NOMO-1 treated with DMSO at 0.1 percent for 48 hours (cell line): Measurements from ENCODE around the gene LPCAT1.
"Not testable (repeated sequence)": the region's sequence is repeated elsewhere in the genome, so short reads cannot be mapped to it uniquely, and the experiment has no call there.

Experiments used
- DNase-seq: peaks from one replicate; lab custom pipeline; 2025; ENCODE audit not compliant: unreplicated experiment; lab: John Stamatoyannopoulos, UW

Gene LPCAT1

DNA sequence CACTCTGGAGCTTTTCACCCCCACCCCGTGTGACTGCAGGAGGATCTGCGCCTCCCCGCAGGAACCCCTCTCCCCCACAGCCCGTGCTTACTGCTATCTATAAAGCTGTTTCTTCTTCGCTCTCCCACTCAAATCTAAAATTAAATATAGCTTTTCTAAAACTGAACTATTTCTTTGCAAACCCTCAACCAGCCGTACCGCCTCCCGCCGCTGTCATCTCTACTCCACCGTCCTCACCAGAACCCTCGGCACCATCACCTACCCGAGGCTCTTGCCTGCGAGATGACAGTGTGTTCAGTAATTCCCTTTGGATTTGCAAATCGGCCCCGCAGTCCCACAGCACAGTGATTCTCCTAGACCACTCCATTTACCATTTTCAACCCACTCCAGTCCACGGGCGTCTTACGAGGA is 13.6 kb downstream of the LPCAT1 start:
- DNase-seq = no peak

GRCh38 chr5:1509346-1510085 is 14.2 kb downstream of the LPCAT1 start:
- no peak for DNase-seq

DNA sequence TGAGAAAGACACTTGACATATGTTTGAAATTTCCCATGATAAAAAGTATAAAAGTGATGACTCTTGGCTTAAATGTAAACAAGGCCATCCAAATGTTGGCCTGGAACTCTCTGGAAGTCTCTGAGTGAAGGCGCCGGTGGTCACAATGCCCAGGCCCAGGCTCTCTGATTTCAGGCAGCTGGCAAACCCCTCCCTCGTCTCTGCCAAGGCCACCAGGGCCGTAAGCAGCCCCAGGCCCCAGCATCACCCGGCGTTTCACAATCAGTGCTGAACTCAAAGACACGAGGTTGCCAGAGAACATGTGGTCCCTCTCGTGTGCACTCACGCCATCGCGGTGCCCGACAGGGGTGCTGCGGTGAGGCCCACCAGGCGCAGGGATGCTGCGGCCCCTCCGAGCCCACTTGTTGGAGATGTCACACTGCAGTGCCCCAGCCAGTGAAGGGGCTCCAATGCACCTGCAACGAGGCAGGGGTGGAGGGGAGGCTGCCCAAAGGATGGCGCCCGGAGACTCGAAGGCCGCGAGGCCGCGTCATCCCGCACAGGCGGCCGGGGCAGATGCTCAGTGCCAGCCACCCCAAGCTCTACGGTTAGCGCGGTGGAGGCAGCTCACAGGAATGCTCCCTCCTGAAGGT is 15.0 kb downstream of the LPCAT1 start:
- DNase-seq = no peak

DNA sequence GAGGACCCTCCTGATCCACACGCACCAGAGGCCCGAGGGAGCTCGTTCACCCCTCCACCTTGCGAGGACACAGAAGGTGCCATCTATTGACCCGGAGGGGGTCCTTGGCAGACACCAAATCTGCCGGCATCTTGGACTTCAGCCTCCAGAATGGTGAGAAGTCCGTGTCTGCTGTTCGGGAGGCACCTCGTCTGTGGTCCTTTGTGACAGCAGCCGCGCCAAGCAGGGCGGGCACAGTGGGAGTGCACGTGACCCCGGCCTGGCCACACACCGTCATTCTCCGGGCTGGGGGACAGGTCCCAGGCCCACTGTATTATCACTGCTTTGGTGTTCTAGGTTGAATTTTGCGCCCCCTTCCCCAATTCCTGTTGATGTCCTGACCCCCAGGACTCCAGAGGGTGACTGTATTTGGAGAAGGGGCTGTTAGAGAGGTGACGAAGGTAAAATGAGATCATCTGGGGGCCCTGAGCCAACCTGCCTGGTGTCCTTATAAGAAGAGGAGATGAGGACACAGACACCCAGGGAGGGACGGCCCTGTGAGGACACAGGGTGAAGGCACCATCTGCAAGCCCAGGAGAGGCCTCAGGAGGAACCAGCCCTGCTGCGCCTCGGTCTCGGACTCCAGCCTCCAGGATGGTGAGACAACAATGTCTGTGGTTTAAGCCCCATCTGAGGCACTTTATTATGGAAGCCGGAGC is 15.7 kb downstream of the LPCAT1 start:
- DNase-seq = no peak

- no peak for DNase-seq
Observed at GRCh38 chr5:1507457-1507856, 16.3 kb downstream of the LPCAT1 start.

- no peak for DNase-seq
Observed at GRCh38 chr5:1507014-1507375, 16.8 kb downstream of the LPCAT1 start.

DNA sequence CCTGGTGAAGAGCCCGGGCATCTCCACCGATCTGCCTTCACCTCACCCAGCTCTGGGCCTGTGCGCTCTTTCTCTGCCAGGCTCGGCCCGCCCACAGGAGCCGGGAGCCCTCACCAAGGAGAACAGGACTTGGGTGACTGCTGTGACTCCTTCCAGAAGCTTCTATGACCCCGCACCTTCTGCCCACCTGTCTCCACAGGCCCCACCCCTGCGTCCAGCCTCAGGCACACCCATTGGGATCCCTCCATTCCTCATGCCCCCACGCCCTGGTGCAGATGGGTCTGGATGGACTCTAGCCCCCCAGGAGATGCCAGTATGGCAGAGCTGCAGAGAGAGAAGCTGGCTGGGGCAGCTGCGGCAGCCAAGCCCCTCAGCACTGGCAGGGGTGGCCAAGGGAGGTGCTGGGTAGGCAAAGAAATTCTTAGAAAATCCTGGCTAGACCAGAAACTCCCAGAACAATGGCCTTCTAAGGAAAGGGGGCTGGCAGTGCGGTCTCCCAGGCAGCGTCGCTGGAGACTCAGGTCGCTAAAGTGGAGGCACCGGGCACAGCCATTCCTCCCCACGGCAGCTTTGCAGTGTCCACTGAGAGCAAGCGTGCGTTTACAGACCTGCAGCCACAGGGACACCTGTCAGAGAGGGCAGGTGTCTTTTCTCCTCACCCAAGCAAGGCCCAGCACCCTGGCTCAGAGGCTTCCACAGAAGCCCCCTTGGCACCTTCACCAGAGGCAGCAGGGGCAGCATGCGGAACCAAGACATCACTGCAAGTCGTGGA is 17.3 kb downstream of the LPCAT1 start:
- DNase-seq = no peak

DNA sequence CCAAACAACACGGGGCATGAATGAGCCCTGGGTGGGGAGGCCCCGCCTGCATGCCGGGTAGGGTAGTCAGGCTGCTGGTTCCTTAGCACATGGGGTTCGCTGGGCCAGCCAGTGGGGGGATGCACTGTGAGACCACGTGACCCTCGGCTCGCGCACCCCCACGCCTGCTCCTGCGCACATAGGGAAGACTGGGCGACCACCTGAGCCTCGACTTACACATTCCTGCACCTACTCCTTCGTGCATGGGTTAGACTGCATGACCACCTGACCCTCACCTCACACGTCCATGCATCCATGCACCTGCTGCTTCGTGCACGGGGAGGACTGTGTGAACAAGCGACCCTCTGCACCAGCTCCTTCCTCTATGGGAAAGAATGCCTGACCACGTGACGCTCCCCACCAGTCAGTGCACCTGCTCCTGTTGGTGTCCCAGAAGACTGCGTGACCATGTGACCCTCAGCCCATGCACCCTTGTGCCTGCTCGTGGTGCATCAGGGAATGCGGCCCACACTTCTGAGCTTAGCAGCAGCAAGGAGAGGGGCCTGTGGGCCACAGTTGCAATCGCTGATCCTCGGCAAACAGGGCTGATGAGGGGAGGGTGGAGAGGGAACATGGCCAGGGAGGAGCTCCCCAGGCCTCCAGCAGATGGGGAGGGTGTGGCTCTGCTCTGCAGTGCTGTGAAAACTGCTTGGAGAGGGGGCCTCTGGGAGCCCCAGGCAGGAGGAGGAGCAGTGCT is 18.1 kb downstream of the LPCAT1 start:
- no peak for DNase-seq

DNA sequence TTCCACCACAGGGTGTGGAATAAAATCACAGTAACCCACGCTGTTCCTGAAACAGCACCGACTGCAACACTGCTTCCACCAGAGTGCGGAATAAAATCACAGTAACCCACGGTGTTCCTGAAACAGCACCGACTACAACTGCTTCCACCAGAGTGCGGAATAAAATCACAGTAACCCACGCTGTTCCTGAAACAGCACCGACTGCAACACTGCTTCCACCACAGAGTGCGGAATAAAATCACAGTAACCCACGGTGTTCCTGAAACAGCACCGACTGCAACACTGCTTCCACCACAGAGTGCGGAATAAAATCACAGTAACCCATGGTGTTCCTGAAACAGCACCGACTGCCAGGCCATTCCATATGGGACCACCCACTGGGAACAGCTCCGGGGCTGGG is 18.7 kb downstream of the LPCAT1 start:
- not testable (repeated sequence) for DNase-seq

- no peak for DNase-seq
Observed at GRCh38 chr5:1504617-1505016, 19.1 kb downstream of the LPCAT1 start.

DNA sequence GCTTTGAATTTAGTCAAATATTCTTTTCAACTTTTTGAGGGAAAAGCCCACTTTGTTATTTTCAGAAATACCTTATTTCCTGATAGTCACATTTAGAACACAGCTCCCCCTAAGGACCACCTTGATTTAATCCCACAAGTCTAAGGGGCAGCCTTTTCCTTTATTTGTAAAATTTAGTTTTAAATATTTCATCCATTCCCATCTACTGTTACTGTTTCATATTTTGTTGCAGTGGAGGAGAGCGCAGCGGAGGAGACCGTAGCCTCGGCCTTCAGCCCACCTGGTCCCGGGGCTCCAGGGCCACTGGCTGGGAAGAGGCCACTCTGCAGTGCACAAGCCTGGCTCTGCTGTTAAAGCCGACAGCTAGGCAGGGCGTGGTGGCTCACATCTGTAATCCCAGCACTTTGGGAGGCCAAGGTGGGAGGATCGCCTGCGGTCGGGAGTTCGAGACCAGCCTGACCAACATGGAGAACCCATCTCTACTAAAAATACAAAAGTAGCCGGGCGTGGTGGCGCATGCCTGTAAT is 19.6 kb downstream of the LPCAT1 start:
- DNase-seq = no peak

- DNase-seq = peak; percentile 91
Observed at GRCh38 chr5:1503241-1504068, 20.3 kb downstream of the LPCAT1 start.

DNA sequence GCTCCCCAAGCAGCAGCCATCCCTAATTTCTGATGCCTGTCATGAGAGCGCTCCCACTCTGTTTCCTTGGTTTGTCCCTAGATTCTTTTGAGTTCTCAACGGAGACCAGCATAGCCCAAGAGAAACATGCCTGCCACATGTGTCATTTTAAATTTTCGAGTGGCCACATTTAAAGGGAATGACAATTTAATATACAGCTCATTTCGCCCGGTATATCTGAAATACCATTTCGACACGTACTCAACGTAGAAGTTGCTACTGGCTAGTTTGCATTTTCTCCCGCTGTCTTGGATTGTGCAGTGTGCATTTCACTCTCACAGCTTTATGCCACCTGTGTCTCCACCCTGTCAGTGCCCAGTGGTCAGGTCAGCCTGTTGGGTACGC is 21.0 kb downstream of the LPCAT1 start:
- no peak for DNase-seq

- DNase-seq = peak; percentile 95
Observed at GRCh38 chr5:1502046-1502736, 21.6 kb downstream of the LPCAT1 start.

DNA sequence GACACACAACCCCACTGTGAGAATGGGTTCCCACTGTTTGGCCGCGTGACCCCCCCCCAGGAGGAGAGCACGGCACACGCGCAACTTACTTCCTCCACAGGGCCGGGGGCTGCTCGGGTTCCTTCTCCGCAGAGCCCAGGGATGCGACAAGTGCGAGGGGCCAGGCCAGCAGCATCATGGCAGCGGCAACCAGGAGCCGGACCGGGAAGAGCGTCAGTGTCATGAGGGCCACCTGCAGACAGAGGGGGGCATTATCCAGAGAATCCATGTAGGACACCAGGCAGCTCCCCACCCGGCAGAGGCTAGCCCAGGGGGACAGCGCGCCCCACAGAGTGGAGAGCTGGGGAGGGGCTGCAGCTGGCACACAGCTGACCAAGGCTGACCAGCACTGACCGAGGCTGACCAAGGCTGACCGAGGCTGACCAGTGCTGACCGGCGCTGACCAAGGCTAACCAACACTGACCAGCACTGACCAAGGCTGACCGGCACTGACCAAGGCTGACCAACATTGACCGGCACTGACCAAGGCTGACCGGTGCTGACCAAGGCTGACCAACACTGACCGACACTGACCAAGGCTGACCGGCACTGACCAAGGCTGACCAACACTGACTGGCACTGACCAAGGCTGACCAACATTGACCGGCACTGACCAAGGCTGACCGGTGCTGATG is 22.3 kb downstream of the LPCAT1 start:
- no peak for DNase-seq

DNA sequence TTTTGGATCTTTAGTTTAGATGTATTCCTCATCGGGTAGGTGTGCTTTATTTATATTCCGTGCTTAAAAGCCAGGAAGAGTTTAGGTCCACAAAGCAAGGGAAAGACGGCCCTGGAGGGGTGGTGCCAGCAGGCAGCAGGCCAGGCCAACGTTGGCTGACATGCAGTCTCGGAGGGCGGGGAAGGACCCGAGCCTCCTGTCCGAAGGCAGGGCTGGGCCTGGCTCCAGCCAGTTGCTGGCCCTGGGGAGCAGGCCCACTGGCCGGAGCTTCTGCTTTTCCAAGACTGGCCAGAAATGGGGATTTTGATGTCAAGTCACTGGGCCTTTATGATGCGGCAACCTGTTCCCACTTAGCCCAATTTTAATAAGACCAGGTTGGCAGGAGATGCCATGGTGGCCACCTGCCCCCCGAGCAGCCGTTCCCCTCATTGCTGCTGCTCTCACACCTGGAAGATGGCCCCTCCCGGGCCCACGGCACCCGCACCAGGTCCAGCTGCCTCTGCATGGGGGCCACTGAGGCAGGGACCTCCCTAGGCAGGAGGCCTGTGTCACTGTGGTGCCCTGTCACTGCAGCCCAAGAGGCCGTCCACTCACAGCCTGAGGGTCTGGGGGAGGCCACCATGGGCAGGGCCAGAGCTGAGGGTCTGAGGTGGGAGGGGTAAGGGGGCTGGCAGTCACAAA is 23.2 kb downstream of the LPCAT1 start:
- DNase-seq = no peak

DNA sequence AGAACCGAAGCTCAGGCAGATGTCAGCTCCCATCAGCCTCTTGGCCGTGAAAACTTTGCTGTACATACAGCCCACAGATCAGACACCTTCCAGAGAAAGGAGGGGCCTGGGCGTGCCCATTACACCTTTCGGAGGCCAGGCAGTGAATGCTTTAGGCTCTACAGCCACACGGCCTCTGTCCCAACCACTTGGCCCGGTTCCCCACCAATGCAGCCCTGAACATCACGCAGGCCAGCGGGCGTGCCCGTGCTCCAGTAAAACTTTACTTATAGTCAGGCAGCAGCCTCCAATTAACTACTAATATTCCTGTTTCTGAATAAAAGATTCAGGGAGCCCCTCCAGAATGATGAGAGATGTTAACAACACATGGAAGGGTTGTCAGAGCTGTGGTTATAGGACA is 23.9 kb downstream of the LPCAT1 start:
- DNase-seq = no peak
